GM23338 (cell line): ENCODE results near the gene TRIOBP. TPM values are rescaled to one million over a fixed set of nuclear protein-coding genes. Genes with fewer than 3 reads are reported as not detected.

ENCODE experiments used
- ATAC-seq: fragments of 200-7000 bp; cut with Tn5 transposase; 3 replicates; pipeline ENCODE4 v1.9.1; 2020
- DNase-seq: peaks from one replicate; pipeline ENCODE4 v3.0.0-alpha.2; 2015; ENCODE audit warnings: low spot score
- H2AFZ ChIP-seq: fragments of 200-600 bp; sonication (generic); 2 replicates; pipeline ENCODE4 v1.8.0; 2016; ENCODE audit warnings: antibody characterized with exemption, mild to moderate bottlenecking, moderate library complexity
- H3F3A ChIP-seq: fragments of 200-600 bp; sonication (generic); replicated peaks from 2 replicates; pipeline ENCODE4 v1.8.0; 2017; ENCODE audit warnings: antibody characterized with exemption, mixed run types, low read depth
- H3K27ac ChIP-seq: fragments of 200-600 bp; sonication (generic); 2 replicates; pipeline ENCODE4 v1.6.1; 2016; ENCODE audit warnings: low read depth
- H3K27me3 ChIP-seq: fragments of 200-600 bp; sonication (generic); 2 replicates; pipeline ENCODE4 v1.8.0; 2016; ENCODE audit warnings: mild to moderate bottlenecking, mixed run types, moderate library complexity; ENCODE audit not compliant: insufficient read depth
- H3K36me3 ChIP-seq: fragments of 200-600 bp; sonication (generic); 2 replicates; pipeline ENCODE4 v1.8.0; 2016; ENCODE audit warnings: mild to moderate bottlenecking; ENCODE audit not compliant: insufficient read depth
- H3K4me1 ChIP-seq: fragments of 200-600 bp; sonication (generic); 2 replicates; pipeline ENCODE4 v1.8.0; 2016; ENCODE audit warnings: mild to moderate bottlenecking, moderate library complexity; ENCODE audit not compliant: insufficient read depth
- H3K4me2 ChIP-seq: fragments of 200-600 bp; sonication (generic); 2 replicates; pipeline ENCODE4 v1.7.1; 2017; ENCODE audit warnings: mixed run types
- H3K4me3 ChIP-seq: fragments of 200-600 bp; sonication (generic); 2 replicates; pipeline ENCODE4 v1.6.1; 2016; ENCODE audit warnings: mixed run types
- H3K79me2 ChIP-seq: fragments of 200-600 bp; sonication (generic); replicated peaks from 2 replicates; pipeline ENCODE4 v1.8.0; 2017; ENCODE audit warnings: mild to moderate bottlenecking; ENCODE audit not compliant: insufficient read depth
- H3K9me2 ChIP-seq: fragments of 200-600 bp; sonication (generic); 2 replicates; pipeline ENCODE4 v1.8.0; 2017; ENCODE audit not compliant: insufficient read depth
- H4K20me1 ChIP-seq: fragments of 200-600 bp; sonication (generic); replicated peaks from 2 replicates; pipeline ENCODE4 v1.8.0; 2017; ENCODE audit warnings: mild to moderate bottlenecking; ENCODE audit not compliant: insufficient read depth
- H3K27ac Mint-ChIP-seq: 2 replicates; pipeline ENCODE4 v1.8.0; 2020; ENCODE audit warnings: inconsistent platforms, mild to moderate bottlenecking, moderate library complexity, mixed read lengths
- H3K27me3 Mint-ChIP-seq: 3 replicates; pipeline ENCODE4 v1.8.0; 2022; ENCODE audit warnings: low read depth, mild to moderate bottlenecking, moderate library complexity, mixed read lengths, inconsistent platforms; ENCODE audit not compliant: insufficient read depth, poor library complexity
- H3K36me3 Mint-ChIP-seq: 3 replicates; pipeline ENCODE4 v1.8.0; 2021; ENCODE audit warnings: low read depth, mild to moderate bottlenecking, inconsistent platforms, moderate library complexity, mixed read lengths
- H3K4me1 Mint-ChIP-seq: 3 replicates; pipeline ENCODE4 v1.8.0; 2020; ENCODE audit warnings: mild to moderate bottlenecking, inconsistent platforms, mixed read lengths
- H3K4me3 Mint-ChIP-seq: 3 replicates; pipeline ENCODE4 v1.8.0; 2021; ENCODE audit warnings: moderate library complexity, mild to moderate bottlenecking, inconsistent platforms, mixed read lengths
- H3K9me3 Mint-ChIP-seq: 3 replicates; pipeline ENCODE4 v1.8.0; 2020; ENCODE audit warnings: moderate library complexity, mild to moderate bottlenecking, inconsistent platforms, mixed read lengths
- CREB1 ChIP-seq: fragments of 250-450 bp; sonication (Bioruptor Pico); IDR thresholded peaks from 2 replicates; pipeline ENCODE4 v1.5.0; 2020; ENCODE audit warnings: low read depth, mild to moderate bottlenecking, moderate library complexity
- NANOG ChIP-seq: IDR thresholded peaks from 2 replicates; pipeline ENCODE4 v1.6.1; 2016; ENCODE audit warnings: antibody characterized with exemption, borderline replicate concordance
- POLR2AphosphoS5 ChIP-seq: IDR thresholded peaks from 2 replicates; pipeline ENCODE4 v1.6.1; 2016; ENCODE audit warnings: antibody characterized with exemption, low read depth
- STAT1 ChIP-seq: IDR thresholded peaks from one replicate; pipeline ENCODE4 v1.6.1; 2016; ENCODE audit warnings: antibody characterized with exemption; ENCODE audit not compliant: unreplicated experiment
- ZNF114 ChIP-seq: fragments of 250-450 bp; sonication (Bioruptor Pico); IDR thresholded peaks from 2 replicates; pipeline ENCODE4 v1.5.0; 2020; ENCODE audit warnings: mild to moderate bottlenecking, moderate library complexity
- polyA plus RNA-seq: library from polyadenylated mRNA; unstranded; fragments of >200 nt; fragmentation: Nextera tagmentation; extraction: Ambion mirVana; gene quantifications from 2 replicates; pipeline ENCODE4 v1.2.1, GENCODE V29; 2016
- total RNA-seq: library from RNA; depleted of rRNA; stranded (reverse); fragments of >200 nt; shearing (Covaris generic); gene quantifications from 2 replicates; pipeline ENCODE4 v1.2.3, GENCODE V29; 2014
- TF ChIP-seq, protein P1 (sequence below), 2 experiments: fragments of 200-600 bp in 1 of 2; sonication (generic) in 1 of 2; conservative IDR thresholded peaks; 2 replicates each; pipeline versions ENCODE4 v1.5.1 to v1.6.1; 2016 to 2017; ENCODE audit warnings: antibody characterized with exemption in 2 of 2, low read depth in 2 of 2, mild to moderate bottlenecking in 2 of 2, moderate library complexity in 1 of 2
- TF ChIP-seq, protein P2 (sequence below): IDR thresholded peaks from one replicate; pipeline ENCODE4 v1.6.1; 2018; ENCODE audit warnings: antibody characterized with exemption; ENCODE audit not compliant: unreplicated experiment

TRIOBP gene
- total and polyA plus RNA-seq, 2 experiments from 2014 or later, result 21.4 to 48.4 TPM

- TF ChIP-seq STAT1 (no peak), POLR2AphosphoS5 (no peak), ZNF114 (no peak), CREB1 (no peak)
- TF ChIP-seq, protein P1, sequence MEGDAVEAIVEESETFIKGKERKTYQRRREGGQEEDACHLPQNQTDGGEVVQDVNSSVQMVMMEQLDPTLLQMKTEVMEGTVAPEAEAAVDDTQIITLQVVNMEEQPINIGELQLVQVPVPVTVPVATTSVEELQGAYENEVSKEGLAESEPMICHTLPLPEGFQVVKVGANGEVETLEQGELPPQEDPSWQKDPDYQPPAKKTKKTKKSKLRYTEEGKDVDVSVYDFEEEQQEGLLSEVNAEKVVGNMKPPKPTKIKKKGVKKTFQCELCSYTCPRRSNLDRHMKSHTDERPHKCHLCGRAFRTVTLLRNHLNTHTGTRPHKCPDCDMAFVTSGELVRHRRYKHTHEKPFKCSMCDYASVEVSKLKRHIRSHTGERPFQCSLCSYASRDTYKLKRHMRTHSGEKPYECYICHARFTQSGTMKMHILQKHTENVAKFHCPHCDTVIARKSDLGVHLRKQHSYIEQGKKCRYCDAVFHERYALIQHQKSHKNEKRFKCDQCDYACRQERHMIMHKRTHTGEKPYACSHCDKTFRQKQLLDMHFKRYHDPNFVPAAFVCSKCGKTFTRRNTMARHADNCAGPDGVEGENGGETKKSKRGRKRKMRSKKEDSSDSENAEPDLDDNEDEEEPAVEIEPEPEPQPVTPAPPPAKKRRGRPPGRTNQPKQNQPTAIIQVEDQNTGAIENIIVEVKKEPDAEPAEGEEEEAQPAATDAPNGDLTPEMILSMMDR (conservative IDR thresholded peaks at IDR 0.05; ENCODE audit: low read depth in 2 of 2), result no peak
These were observed 31.8 kb downstream of the TRIOBP start (continued) for GRCh38 chr22:37728620-37729019.

DNA sequence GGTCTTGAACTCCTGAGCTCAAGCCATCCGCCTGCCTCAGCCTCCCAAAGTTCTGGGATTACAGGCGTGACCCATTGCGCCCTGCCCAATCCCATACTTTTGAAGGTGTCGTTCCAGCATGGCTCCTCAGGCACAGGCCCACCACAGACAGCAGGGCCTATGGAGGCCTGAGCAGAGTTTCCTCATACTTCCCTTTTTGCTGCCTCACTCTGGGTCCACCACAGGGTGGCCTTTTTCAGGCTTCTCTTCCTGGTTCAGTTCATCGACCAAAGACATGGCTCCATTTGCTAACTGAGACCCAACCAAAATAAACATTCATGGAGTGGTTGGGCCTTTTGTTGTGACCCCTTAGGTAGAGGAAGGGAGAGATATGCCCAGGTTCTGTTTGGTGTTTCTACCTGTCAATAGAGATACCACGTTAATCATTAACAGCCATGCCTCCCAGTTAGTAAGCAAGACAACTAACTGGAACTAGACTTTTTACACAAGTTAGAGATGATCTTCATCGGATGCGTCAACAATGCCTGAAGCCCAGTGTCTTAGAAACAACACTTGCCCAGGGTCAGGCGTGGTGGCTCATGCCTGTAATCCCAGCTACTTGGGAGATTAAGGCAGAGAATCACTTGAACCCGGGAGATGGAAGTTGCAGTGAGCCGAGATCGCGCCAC, 35.1 kb downstream of the TRIOBP start:
- Histone ChIP-seq H3K79me2 (no peaks in the 10 kb centered on the region), H4K20me1 (peaks cover 5% of the 10 kb centered on the region), H3K27ac (no peak overlapping the region; the same call in 1 of the 2 replicates), H3K4me1 (no peaks in the 10 kb centered on the region), H3K36me3 (no peaks in the 10 kb centered on the region), H3K4me3 (no peak overlapping the region), H3F3A (no peaks in the 10 kb centered on the region), H3K27me3 (peaks cover 46% of the 10 kb centered on the region), H2AFZ (no peak overlapping the region), H3K4me2 (no peak overlapping the region), H3K9me2 (no peaks in the 10 kb centered on the region)
- DNase-seq (no peak), ATAC-seq (peak; percentile 33)
- no peak for TF ChIP-seq NANOG
- TF ChIP-seq, protein P2, sequence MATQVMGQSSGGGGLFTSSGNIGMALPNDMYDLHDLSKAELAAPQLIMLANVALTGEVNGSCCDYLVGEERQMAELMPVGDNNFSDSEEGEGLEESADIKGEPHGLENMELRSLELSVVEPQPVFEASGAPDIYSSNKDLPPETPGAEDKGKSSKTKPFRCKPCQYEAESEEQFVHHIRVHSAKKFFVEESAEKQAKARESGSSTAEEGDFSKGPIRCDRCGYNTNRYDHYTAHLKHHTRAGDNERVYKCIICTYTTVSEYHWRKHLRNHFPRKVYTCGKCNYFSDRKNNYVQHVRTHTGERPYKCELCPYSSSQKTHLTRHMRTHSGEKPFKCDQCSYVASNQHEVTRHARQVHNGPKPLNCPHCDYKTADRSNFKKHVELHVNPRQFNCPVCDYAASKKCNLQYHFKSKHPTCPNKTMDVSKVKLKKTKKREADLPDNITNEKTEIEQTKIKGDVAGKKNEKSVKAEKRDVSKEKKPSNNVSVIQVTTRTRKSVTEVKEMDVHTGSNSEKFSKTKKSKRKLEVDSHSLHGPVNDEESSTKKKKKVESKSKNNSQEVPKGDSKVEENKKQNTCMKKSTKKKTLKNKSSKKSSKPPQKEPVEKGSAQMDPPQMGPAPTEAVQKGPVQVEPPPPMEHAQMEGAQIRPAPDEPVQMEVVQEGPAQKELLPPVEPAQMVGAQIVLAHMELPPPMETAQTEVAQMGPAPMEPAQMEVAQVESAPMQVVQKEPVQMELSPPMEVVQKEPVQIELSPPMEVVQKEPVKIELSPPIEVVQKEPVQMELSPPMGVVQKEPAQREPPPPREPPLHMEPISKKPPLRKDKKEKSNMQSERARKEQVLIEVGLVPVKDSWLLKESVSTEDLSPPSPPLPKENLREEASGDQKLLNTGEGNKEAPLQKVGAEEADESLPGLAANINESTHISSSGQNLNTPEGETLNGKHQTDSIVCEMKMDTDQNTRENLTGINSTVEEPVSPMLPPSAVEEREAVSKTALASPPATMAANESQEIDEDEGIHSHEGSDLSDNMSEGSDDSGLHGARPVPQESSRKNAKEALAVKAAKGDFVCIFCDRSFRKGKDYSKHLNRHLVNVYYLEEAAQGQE, result no peak
- H3K9me3 Mint-ChIP-seq, result no peaks in the 10 kb centered on the region
- H3K36me3 Mint-ChIP-seq, result no peaks in the 10 kb centered on the region; the same call in 1 of the 3 replicates
- H3K4me1 Mint-ChIP-seq, result no peaks in the 10 kb centered on the region
- no peak overlapping the region for H3K4me3 Mint-ChIP-seq
- no peak overlapping the region; the same call in 1 of the 2 replicates for H3K27ac Mint-ChIP-seq
- peaks cover 21% of the 10 kb centered on the region for H3K27me3 Mint-ChIP-seq
